Activated gamma-delta T cell treated with Interleukin-2 at 50 U/mL for 16 hours (primary cell): ENCODE results near the gene GALT.

Source experiments
- DNase-seq: peaks from one replicate; pipeline ENCODE4 v3.0.0-alpha.2; 2020

Gene GALT

GRCh38 chr9:34652602-34653000, 6.1 kb downstream of the GALT start:
- no peak for DNase-seq

GRCh38 chr9:34653151-34654072, 6.9 kb downstream of the GALT start:
- DNase-seq, result no peak

- DNase-seq, result no peak
Observed at GRCh38 chr9:34654323-34655051, 8.0 kb downstream of the GALT start.

GRCh38 chr9:34655394-34655793, 8.9 kb downstream of the GALT start:
- no peak for DNase-seq

- DNase-seq, result no peak
Observed at GRCh38 chr9:34656992-34657391, 10.5 kb downstream of the GALT start.

- DNase-seq, result no peak
Observed at GRCh38 chr9:34658461-34658860, 12.0 kb downstream of the GALT start.

GRCh38 chr9:34659592-34660253, 13.2 kb downstream of the GALT start:
- DNase-seq, result no peak

GRCh38 chr9:34662526-34663302, 16.2 kb downstream of the GALT start, which contains the start of gene CCL27:
Gene CCL27 (minus strand): TSS chr9:34662657. CDS start chr9:34662633, 24 bp downstream.
- no peak for DNase-seq

GRCh38 chr9:34663303-34663605, 16.8 kb downstream of the GALT start:
- DNase-seq, result no peak

- DNase-seq, result peak; percentile 51
Observed at GRCh38 chr9:34664281-34665066, 18.0 kb downstream of the GALT start.

- DNase-seq, result no peak
Observed at GRCh38 chr9:34665067-34665380, 18.5 kb downstream of the GALT start.

- peak; percentile 80 for DNase-seq
Observed at GRCh38 chr9:34665381-34666250, 19.1 kb downstream of the GALT start.

- DNase-seq, result no peak
Observed at GRCh38 chr9:34669809-34670562, 23.5 kb downstream of the GALT start.

- DNase-seq, result no peak
Observed at GRCh38 chr9:34671307-34671706, 24.8 kb downstream of the GALT start.

- DNase-seq, result no peak
Observed at GRCh38 chr9:34674440-34674839, 28.0 kb downstream of the GALT start.

- DNase-seq, result peak; percentile 37
Observed at GRCh38 chr9:34675048-34675714, 28.7 kb downstream of the GALT start.

- DNase-seq, result no peak
Observed at GRCh38 chr9:34675869-34676268, 29.4 kb downstream of the GALT start.

GRCh38 chr9:34684145-34684544, 37.7 kb downstream of the GALT start:
- DNase-seq, result no peak

GRCh38 chr9:34684816-34685215, 38.3 kb downstream of the GALT start:
- no peak for DNase-seq

GRCh38 chr9:34685591-34685990, 39.1 kb downstream of the GALT start:
- DNase-seq, result no peak
